GM18909 (cell line): ENCODE data around the gene GPC5.

ENCODE experiments used
- ATAC-seq: cut with Tn5 transposase; IDR thresholded peaks from one replicate; pipeline ENCODE4 v1.9.1; 2021; ENCODE audit warnings: mild to moderate bottlenecking; ENCODE audit not compliant: unreplicated experiment, poor library complexity

Gene GPC5

GRCh38 chr13:91698767-91699166, 300.3 kb downstream of the GPC5 start:
- no peak for ATAC-seq

GRCh38 chr13:91699863-91700262, 301.4 kb downstream of the GPC5 start:
- ATAC-seq = no peak

GRCh38 chr13:91701975-91702374, 303.6 kb downstream of the GPC5 start:
- ATAC-seq = no peak

GRCh38 chr13:91702411-91702810, 304.0 kb downstream of the GPC5 start:
- no peak for ATAC-seq

GRCh38 chr13:91704398-91704797, 306.0 kb downstream of the GPC5 start:
- ATAC-seq = no peak

- no peak for ATAC-seq
Observed at GRCh38 chr13:91708558-91708957, 310.1 kb downstream of the GPC5 start.

- no peak for ATAC-seq
Observed at GRCh38 chr13:91709180-91709579, 310.8 kb downstream of the GPC5 start.

- no peak for ATAC-seq
Observed at GRCh38 chr13:91710733-91711132, 312.3 kb downstream of the GPC5 start.

- ATAC-seq = no peak
Observed at GRCh38 chr13:91714855-91715254, 316.4 kb downstream of the GPC5 start.

- ATAC-seq = no peak
Observed at GRCh38 chr13:91716436-91717065, 318.1 kb downstream of the GPC5 start.

- ATAC-seq = no peak
Observed at GRCh38 chr13:91719033-91719432, 320.6 kb downstream of the GPC5 start.

GRCh38 chr13:91721413-91721812, 323.0 kb downstream of the GPC5 start:
- no peak for ATAC-seq

- no peak for ATAC-seq
Observed at GRCh38 chr13:91722267-91722884, 324.0 kb downstream of the GPC5 start.

- no peak for ATAC-seq
Observed at GRCh38 chr13:91724591-91724990, 326.2 kb downstream of the GPC5 start.

- ATAC-seq = no peak
Observed at GRCh38 chr13:91725646-91726045, 327.2 kb downstream of the GPC5 start.

- ATAC-seq = no peak
Observed at GRCh38 chr13:91726671-91727070, 328.2 kb downstream of the GPC5 start.

- no peak for ATAC-seq
Observed at GRCh38 chr13:91729859-91730258, 331.4 kb downstream of the GPC5 start.

- no peak for ATAC-seq
Observed at GRCh38 chr13:91739751-91740150, 341.3 kb downstream of the GPC5 start.

- no peak for ATAC-seq
Observed at GRCh38 chr13:91740756-91741155, 342.3 kb downstream of the GPC5 start.

GRCh38 chr13:91741925-91742324, 343.5 kb downstream of the GPC5 start:
- ATAC-seq = no peak

GRCh38 chr13:91744284-91744683, 345.9 kb downstream of the GPC5 start:
- ATAC-seq = no peak

- no peak for ATAC-seq
Observed at GRCh38 chr13:91745967-91746366, 347.5 kb downstream of the GPC5 start.
